Endothelial cell (in vitro differentiated cells): ENCODE data around the gene AADAC. TPM values are rescaled to one million over a fixed set of nuclear protein-coding genes. Genes with fewer than 3 reads are reported as not detected.

Experiments used
- DNase-seq: peaks from one replicate; pipeline ENCODE4 v3.0.0; 2021; ENCODE audit warnings: low spot score
- H3K27ac Mint-ChIP-seq: one replicate; pipeline ENCODE4 v1.8.0; 2021; ENCODE audit warnings: mixed read lengths, inconsistent platforms; ENCODE audit not compliant: unreplicated experiment
- H3K27me3 Mint-ChIP-seq: one replicate; pipeline ENCODE4 v1.8.0; 2021; ENCODE audit warnings: mild to moderate bottlenecking, moderate library complexity, mixed read lengths, inconsistent platforms; ENCODE audit not compliant: unreplicated experiment
- H3K36me3 Mint-ChIP-seq: one replicate; pipeline ENCODE4 v1.8.0; 2021; ENCODE audit warnings: mild to moderate bottlenecking, low read depth, mixed read lengths, inconsistent platforms; ENCODE audit not compliant: unreplicated experiment
- H3K4me1 Mint-ChIP-seq: one replicate; pipeline ENCODE4 v1.8.0; 2021; ENCODE audit warnings: mild to moderate bottlenecking, mixed read lengths, inconsistent platforms; ENCODE audit not compliant: unreplicated experiment
- H3K4me3 Mint-ChIP-seq: one replicate; pipeline ENCODE4 v1.8.0; 2021; ENCODE audit warnings: mild to moderate bottlenecking, mixed read lengths, inconsistent platforms; ENCODE audit not compliant: unreplicated experiment
- H3K9me3 Mint-ChIP-seq: one replicate; pipeline ENCODE4 v1.8.0; 2021; ENCODE audit warnings: mixed read lengths, inconsistent platforms; ENCODE audit not compliant: unreplicated experiment
- CTCF ChIP-seq: fragments of 200-600 bp; sonication (generic); IDR thresholded peaks from one replicate; pipeline ENCODE4 v1.5.0; 2021; ENCODE audit warnings: antibody characterized with exemption; ENCODE audit not compliant: unreplicated experiment
- total RNA-seq: library from RNA; stranded (reverse); fragmentation: NEBNext Ultra II Directional; extraction: Animal tissue kit (Norgen Biotek cat#: 25700); gene quantifications from one replicate; pipeline ENCODE4 v1.2.1, GENCODE V29; 2021; ENCODE audit not compliant: unreplicated experiment

AADAC gene
- total RNA-seq, 1 donor from 2014 or later, result not detected

- Mint-ChIP-seq H3K4me1 (peaks cover 13% of the 10 kb centered on the region), H3K4me3 (no peak overlapping the region), H3K9me3 (no peaks in the 10 kb centered on the region), H3K27me3 (no peaks in the 10 kb centered on the region), H3K36me3 (no peaks in the 10 kb centered on the region), H3K27ac (no peak overlapping the region)
- DNase-seq, result no peak
- no peak for TF ChIP-seq CTCF
These were observed 23.1 kb downstream of the AADAC start for GRCh38 chr3:151837057-151837456.

GRCh38 chr3:151838574-151839312 is 24.8 kb downstream of the AADAC start:
- peak; percentile 47 for DNase-seq
- Mint-ChIP-seq H3K27ac (no peak overlapping the region), H3K27me3 (no peaks in the 10 kb centered on the region), H3K9me3 (no peaks in the 10 kb centered on the region), H3K4me1 (peaks cover 13% of the 10 kb centered on the region), H3K4me3 (no peak overlapping the region), H3K36me3 (no peaks in the 10 kb centered on the region)
- peak; percentile 83 for TF ChIP-seq CTCF

- peak; percentile 52 for TF ChIP-seq CTCF
- Mint-ChIP-seq H3K36me3 (no peaks in the 10 kb centered on the region), H3K4me1 (peaks cover 13% of the 10 kb centered on the region), H3K4me3 (no peak overlapping the region), H3K27me3 (no peaks in the 10 kb centered on the region), H3K27ac (no peak overlapping the region), H3K9me3 (no peaks in the 10 kb centered on the region)
- no peak for DNase-seq
These were observed 25.4 kb downstream of the AADAC start for GRCh38 chr3:151839313-151839631.

- H3K4me3 Mint-ChIP-seq, result no peak overlapping the region
- TF ChIP-seq CTCF, result no peak
These were observed 27.9 kb downstream of the AADAC start for GRCh38 chr3:151841801-151842200.

GRCh38 chr3:151843275-151843674 is 29.4 kb downstream of the AADAC start:
- Mint-ChIP-seq H3K9me3 (no peaks in the 10 kb centered on the region), H3K27ac (no peak overlapping the region), H3K36me3 (no peaks in the 10 kb centered on the region), H3K4me1 (no peaks in the 10 kb centered on the region), H3K27me3 (no peaks in the 10 kb centered on the region), H3K4me3 (no peak overlapping the region)
- DNase-seq, result no peak
- TF ChIP-seq CTCF, result no peak

More at GRCh38 chr3:151841801-151842200, 27.9 kb downstream of the AADAC start:
- Mint-ChIP-seq H3K9me3 (no peaks in the 10 kb centered on the region), H3K36me3 (no peaks in the 10 kb centered on the region), H3K27ac (no peak overlapping the region), H3K27me3 (no peaks in the 10 kb centered on the region), H3K4me1 (peaks cover 5% of the 10 kb centered on the region)
- no peak for DNase-seq
